Spleen (tissue), 11 donors: ENCODE results near the gene TAS2R20. TPM values are rescaled to one million over a fixed set of nuclear protein-coding genes. Genes with fewer than 3 reads are reported as not detected.

ENCODE experiments used
- DNase-seq: peaks from one replicate; pipeline ENCODE4 v3.0.0-alpha.2; 2020
- H3K27ac ChIP-seq, 8 donors: fragments of 200-600 bp; sonication (generic) in 7 of 8; 1 replicate in 4 of 8; 2 replicates in 4 of 8; pipeline versions ENCODE4 v1.5.0 to v1.8.0; 2016 to 2021; ENCODE audit warnings: inconsistent platforms in 4 of 8, mild to moderate bottlenecking in 4 of 8, moderate library complexity in 1 of 8
- H3K27me3 ChIP-seq, 7 donors: fragments of 200-600 bp; sonication (generic) in 6 of 7; replicated peaks in 1 of 7; 1 replicate in 4 of 7; 2 replicates in 3 of 7; pipeline versions ENCODE4 v1.5.0 to v1.8.0; 2016 to 2021; ENCODE audit warnings: inconsistent platforms in 3 of 7, mild to moderate bottlenecking in 1 of 7
- H3K36me3 ChIP-seq, 6 donors: fragments of 200-600 bp; sonication (generic) in 5 of 6; 1 replicate in 4 of 6; 2 replicates in 2 of 6; pipeline versions ENCODE4 v1.5.0 to v1.8.0; 2016 to 2021; ENCODE audit warnings: inconsistent platforms in 2 of 6
- H3K4me1 ChIP-seq, 6 donors: fragments of 200-600 bp; sonication (generic) in 5 of 6; 1 replicate in 3 of 6; 2 replicates in 3 of 6; pipeline versions ENCODE4 v1.5.0 to v1.8.0; 2016 to 2021; ENCODE audit warnings: inconsistent platforms in 3 of 6
- H3K4me3 ChIP-seq, 8 donors: fragments of 200-600 bp; sonication (generic) in 7 of 8; 1 replicate in 4 of 8; 2 replicates in 4 of 8; pipeline versions ENCODE4 v1.5.0 to v1.8.0; 2016 to 2021; ENCODE audit warnings: inconsistent platforms in 4 of 8, mild to moderate bottlenecking in 4 of 8, moderate library complexity in 2 of 8
- H3K9me3 ChIP-seq, 8 donors: fragments of 200-600 bp; sonication (generic) in 7 of 8; 1 replicate in 4 of 8; 2 replicates in 4 of 8; pipeline versions ENCODE4 v1.5.0 to v1.8.0; 2016 to 2021; ENCODE audit warnings: inconsistent platforms in 4 of 8
- CTCF ChIP-seq, 11 experiments: fragments of 200-600 bp in 7 of 11; fragments of 450-650 bp in 4 of 11; sonication (generic) in 4 of 11; IDR thresholded peaks in 8 of 11; conservative IDR thresholded peaks in 3 of 11; 1 replicate in 7 of 11; 2 replicates in 4 of 11; pipeline versions ENCODE4 v1.4.0 to v1.8.0; 2016 to 2021; ENCODE audit warnings: antibody characterized with exemption in 11 of 11, inconsistent platforms in 4 of 11, mild to moderate bottlenecking in 1 of 11
- POLR2A ChIP-seq, 3 donors: fragments of 450-650 bp; IDR thresholded peaks; one replicate each; pipeline ENCODE4 v1.5.1; 2017; ENCODE audit warnings: antibody characterized with exemption in 3 of 3, mild to moderate bottlenecking in 1 of 3
- POLR2AphosphoS5 ChIP-seq, 3 donors: sonication (generic); formaldehyde crosslinking; IDR thresholded peaks; one replicate each; pipeline ENCODE4 v1.5.1; 2017; ENCODE audit warnings: antibody characterized with exemption in 3 of 3
- WGBS, 5 donors: extraction: QIAGEN DNeasy Blood & Tissue Kit in 3 of 5; methylation state at CpG; one replicate each; pipeline versions ENCODE4 v1.1.5 to v1.1.7; 2013 to 2018; 5-methylcytosine and 5-hydroxymethylcytosine counted together
- intact Hi-C: fragments of 100-400 bp; cut with DNase I; formaldehyde crosslinking; loops from one replicate; pipeline ENCODE4 v1.15.0; 2023; ENCODE audit warnings: low total_unique reads
- polyA plus RNA-seq, 3 donors: library from polyadenylated mRNA; stranded (reverse); fragments of 200-250 nt; gene quantifications; one replicate each; pipeline ENCODE4 v1.2.1, GENCODE V29; 2013
- total RNA-seq, 7 donors: library from RNA; depleted of rRNA in 3 of 7; stranded (reverse); fragments of >200 nt in 3 of 7; fragmentation: NEBNext Ultra II Directional in 4 of 7; extraction: Animal tissue kit (Norgen Biotek cat#: 25700) in 4 of 7; gene quantifications; one replicate each; pipeline versions ENCODE4 v1.1.0 to v1.2.1, GENCODE V29; 2016 to 2021
- donor health status: healthy with polysubstance abuse.
- donor health status: DM: no; HTN: no; CAD: no; lungs with moderate emphysema.
- donor health status: DM: no; HTN: no; CAD: no.
- donor health status: Bipolar disorder and iron deficiency.
- donor health status: healthy.
- donor health status: DM: no; HTN: no; CAD: no.
- donor health status: DM: yes; HTN: yes; CAD: no.

Gene TAS2R20
- total and polyA plus RNA-seq, 10 donors = 0.24 to 9.8 (median 4.1) TPM

DNA sequence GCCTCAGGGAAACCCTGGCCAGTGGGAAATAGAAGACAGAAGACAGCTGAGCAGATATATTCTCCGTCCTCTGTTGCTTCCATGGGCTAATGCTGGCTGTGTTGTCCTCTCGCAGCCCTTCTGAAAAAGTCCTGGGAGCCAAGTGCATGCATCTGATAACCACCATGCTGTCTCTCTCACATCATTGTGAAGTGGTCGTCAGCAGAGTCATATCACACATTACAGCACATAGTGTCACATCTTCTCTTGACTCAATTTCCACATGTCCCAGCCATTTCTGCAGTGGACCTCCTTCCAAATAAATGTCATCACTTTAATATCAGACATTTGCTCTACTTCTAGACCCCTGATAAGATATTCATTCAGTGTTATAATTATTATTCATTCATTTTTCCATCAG lies 3.8 kb downstream of the TAS2R20 start:
- no peak overlapping the region for H3K4me3 ChIP-seq
- 94 to 99% (median 96%) methylated on average over 3 of the region's 3 CpGs for WGBS, 5 donors
- DNase-seq = no peak
- peaks cover 0 to 11% (median 3%) of the 10 kb centered on the region in 8 donors for H3K9me3 ChIP-seq
- H3K27me3 ChIP-seq = no peaks in the 10 kb centered on the region
- no peaks in the 10 kb centered on the region for H3K4me1 ChIP-seq
- TF ChIP-seq CTCF (IDR thresholded peaks at IDR 0.05 in 8 of 11, conservative IDR thresholded peaks at IDR 0.05 in 3 of 11) (no peak), POLR2A (IDR thresholded peaks at IDR 0.05) (no peak), POLR2AphosphoS5 (IDR thresholded peaks at IDR 0.05) (no peak)
- H3K36me3 ChIP-seq = peaks cover 0 to 21% (median 2%) of the 10 kb centered on the region in 6 donors
- no peak overlapping the region for H3K27ac ChIP-seq
- intact Hi-C loops = no loop called here

- intact Hi-C loops = no loop called here
- DNase-seq = no peak
- H3K27ac ChIP-seq = no peak overlapping the region
- no peaks in the 10 kb centered on the region for H3K27me3 ChIP-seq
- 95 to 100% (median 97%) methylated on average over 2 of the region's 2 CpGs for WGBS, 5 donors
- H3K4me1 ChIP-seq = no peaks in the 10 kb centered on the region
- no peak for TF ChIP-seq POLR2AphosphoS5 (IDR thresholded peaks at IDR 0.05)
- no peak for TF ChIP-seq POLR2A (IDR thresholded peaks at IDR 0.05)
- no peak for TF ChIP-seq CTCF (IDR thresholded peaks at IDR 0.05 in 8 of 11, conservative IDR thresholded peaks at IDR 0.05 in 3 of 11)
- peaks cover 0 to 6% (median 1%) of the 10 kb centered on the region in 6 donors for H3K36me3 ChIP-seq
- H3K9me3 ChIP-seq = peaks cover 0 to 11% (median 3%) of the 10 kb centered on the region in 8 donors
- H3K4me3 ChIP-seq = no peak overlapping the region
These were observed 9.0 kb downstream of the TAS2R20 start for GRCh38 chr12:10989107-10989506.

DNA sequence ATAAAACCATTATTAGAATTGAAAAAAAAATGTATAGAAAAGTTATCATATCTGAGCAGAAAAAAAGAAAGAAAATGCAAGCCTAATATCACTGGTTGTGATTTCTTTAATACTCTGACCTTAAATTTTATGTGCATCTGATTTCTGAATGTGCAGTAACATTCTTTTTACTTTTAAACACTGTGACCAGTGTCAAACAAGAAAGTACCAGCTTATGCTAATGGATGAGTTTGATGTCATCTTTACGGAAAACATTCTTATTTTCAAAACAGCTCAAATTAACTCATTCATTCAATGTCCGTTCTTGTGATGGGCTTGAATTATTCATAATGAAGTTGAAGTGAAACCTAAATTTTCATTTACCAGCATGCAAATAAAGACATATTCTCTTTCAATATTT lies 11.3 kb downstream of the TAS2R20 start, which contains the start of gene TAS2R50:
Gene TAS2R50, minus strand, starts transcription at position 101 of the 400 bp plus-strand sequence. Its CDS starts 52 bp downstream, at position 49.
- 41 to 78% (median 44%) methylated on average over 2 of the region's 2 CpGs for WGBS, 5 donors
- TF ChIP-seq POLR2A (IDR thresholded peaks at IDR 0.05) (no peak), POLR2AphosphoS5 (IDR thresholded peaks at IDR 0.05) (no peak), CTCF (IDR thresholded peaks at IDR 0.05 in 8 of 11, conservative IDR thresholded peaks at IDR 0.05 in 3 of 11) (no peak)

DNA sequence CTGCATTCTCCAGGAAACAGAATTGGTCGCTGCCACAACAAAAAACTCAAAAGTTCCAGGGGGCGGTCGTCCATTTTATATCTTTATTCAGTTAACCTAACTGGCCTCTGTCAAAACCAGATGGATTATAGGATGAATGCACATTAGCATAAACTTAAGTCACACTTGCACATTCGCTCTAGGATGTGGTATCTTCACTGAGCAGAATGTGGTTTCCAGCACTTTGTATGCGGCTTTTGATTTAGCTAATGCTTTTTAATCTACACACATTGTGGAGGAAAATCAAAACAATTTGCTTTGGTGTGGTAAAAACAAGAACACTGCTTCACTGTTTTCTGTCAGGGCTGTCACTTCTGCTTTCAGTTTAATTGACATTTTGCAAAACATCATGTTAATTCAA lies 15.9 kb downstream of the TAS2R20 start:
- Histone ChIP-seq H3K9me3 (no peaks in the 10 kb centered on the region), H3K36me3 (no peaks in the 10 kb centered on the region), H3K27ac (no peak overlapping the region), H3K4me1 (peaks cover 0 to 22% (median 7%) of the 10 kb centered on the region in 6 donors), H3K4me3 (no peak overlapping the region), H3K27me3 (no peaks in the 10 kb centered on the region)
- no peak for DNase-seq
- 61 to 76% (median 69%) methylated on average over 5 of the region's 5 CpGs for WGBS, 5 donors
- TF ChIP-seq CTCF (IDR thresholded peaks at IDR 0.05 in 8 of 11, conservative IDR thresholded peaks at IDR 0.05 in 3 of 11) = no peak
- no peak for TF ChIP-seq POLR2A (IDR thresholded peaks at IDR 0.05)
- TF ChIP-seq POLR2AphosphoS5 (IDR thresholded peaks at IDR 0.05) = no peak
- intact Hi-C loops = no loop called here

More for the DNA sequence above, 11.3 kb downstream of the TAS2R20 start, which contains the start of gene TAS2R50:
- no peak within 1 kb of the TSS for H3K27ac ChIP-seq
- peaks cover 0 to 17% (median 6%) of the 10 kb centered on the region in 6 donors for H3K4me1 ChIP-seq
- no peaks in the 10 kb centered on the region for H3K36me3 ChIP-seq
- H3K4me3 ChIP-seq = no peak within 1 kb of the TSS
- no peaks in the 10 kb centered on the region for H3K27me3 ChIP-seq
- DNase-seq = no peak
- intact Hi-C loops = no loop called here
- H3K9me3 ChIP-seq = peaks cover 0 to 11% (median 3%) of the 10 kb centered on the region in 8 donors
